ENCODE results near the gene SMIM28. TPM values are rescaled to one million over a fixed set of nuclear protein-coding genes. Genes with fewer than 3 reads are reported as not detected.

SMIM28 gene
- total and polyA plus RNA-seq, 9 donors, result not detected

DNA sequence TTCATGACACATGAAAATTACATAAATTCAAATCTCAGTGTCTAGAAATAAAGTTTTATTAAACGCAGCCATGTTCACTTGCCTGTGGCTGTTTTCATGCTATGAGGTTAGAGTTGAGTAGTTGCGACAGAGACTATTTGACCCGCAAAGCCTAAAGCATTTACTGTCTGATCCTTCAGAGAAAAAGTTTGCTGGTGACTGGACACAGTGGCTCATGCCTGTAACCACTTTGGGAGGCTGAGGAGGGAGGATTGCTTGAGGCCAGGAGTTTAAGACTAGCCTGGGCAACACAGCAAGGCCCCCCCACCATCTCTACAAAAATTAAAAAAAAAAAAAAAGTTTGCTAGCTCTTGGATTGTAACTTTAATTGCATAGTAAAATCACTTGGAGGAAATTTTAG, 9.2 kb downstream of the SMIM28 start:
- Histone ChIP-seq H3K4me3 (no peak overlapping the region), H3K27me3 (no peaks in the 10 kb centered on the region), H3K36me3 (no peaks in the 10 kb centered on the region), H3K4me1 (ENCODE audit: insufficient read depth) (no peaks in the 10 kb centered on the region), H3K9me3 (no peaks in the 10 kb centered on the region), H3K27ac (no peak overlapping the region)
- TF ChIP-seq POLR2A (IDR thresholded peaks at IDR 0.05), result no peak
- TF ChIP-seq, protein P1, sequence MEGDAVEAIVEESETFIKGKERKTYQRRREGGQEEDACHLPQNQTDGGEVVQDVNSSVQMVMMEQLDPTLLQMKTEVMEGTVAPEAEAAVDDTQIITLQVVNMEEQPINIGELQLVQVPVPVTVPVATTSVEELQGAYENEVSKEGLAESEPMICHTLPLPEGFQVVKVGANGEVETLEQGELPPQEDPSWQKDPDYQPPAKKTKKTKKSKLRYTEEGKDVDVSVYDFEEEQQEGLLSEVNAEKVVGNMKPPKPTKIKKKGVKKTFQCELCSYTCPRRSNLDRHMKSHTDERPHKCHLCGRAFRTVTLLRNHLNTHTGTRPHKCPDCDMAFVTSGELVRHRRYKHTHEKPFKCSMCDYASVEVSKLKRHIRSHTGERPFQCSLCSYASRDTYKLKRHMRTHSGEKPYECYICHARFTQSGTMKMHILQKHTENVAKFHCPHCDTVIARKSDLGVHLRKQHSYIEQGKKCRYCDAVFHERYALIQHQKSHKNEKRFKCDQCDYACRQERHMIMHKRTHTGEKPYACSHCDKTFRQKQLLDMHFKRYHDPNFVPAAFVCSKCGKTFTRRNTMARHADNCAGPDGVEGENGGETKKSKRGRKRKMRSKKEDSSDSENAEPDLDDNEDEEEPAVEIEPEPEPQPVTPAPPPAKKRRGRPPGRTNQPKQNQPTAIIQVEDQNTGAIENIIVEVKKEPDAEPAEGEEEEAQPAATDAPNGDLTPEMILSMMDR (IDR thresholded peaks at IDR 0.05), result no peak
- TF ChIP-seq EP300 (IDR thresholded peaks at IDR 0.05), result no peak
- DNase-seq, result no peak
- WGBS, 3 donors, result 87 to 93% (median 92%) methylated on average over 3 of the region's 3 CpGs
- intact Hi-C loops (cut with DNase I), result no loop called here

DNA sequence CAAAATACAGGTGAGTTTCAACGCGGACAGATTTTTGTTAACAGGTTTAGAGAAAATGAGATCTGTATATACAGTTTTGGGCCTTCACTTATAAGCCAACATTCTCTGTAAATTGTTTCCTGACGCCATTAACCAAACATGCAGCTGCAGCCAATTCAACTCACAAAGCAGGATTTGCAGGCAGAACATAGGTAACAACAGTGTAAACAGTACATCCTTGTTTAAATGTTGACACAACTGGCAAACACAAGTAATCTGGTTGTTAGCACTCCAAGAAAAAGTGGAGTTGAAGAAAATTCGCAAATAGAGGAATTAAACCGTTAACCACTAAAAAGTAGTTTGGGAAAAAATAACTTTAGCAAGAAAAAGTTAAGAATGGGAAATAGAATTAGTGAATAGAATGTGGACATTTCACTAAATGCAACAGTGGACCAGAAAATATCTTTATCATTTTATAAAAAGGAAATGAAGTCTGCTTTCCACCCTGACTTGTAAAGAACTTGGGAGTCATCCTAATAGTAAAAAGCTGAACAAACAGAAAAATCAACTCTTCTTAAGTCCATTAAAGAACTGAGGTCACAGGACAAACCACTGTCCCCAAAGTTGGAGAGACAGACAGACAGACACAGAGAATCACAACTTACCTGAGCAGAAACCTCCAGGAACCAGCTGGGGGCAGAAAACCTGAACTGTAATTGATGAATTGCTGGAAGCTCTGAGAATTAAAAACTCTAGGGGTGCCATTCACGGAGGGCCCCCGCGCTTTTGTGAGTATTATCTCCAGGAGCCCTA, 10.1 kb downstream of the SMIM28 start:
- TF ChIP-seq, protein P1 (IDR thresholded peaks at IDR 0.05), result no peak
- TF ChIP-seq POLR2A (IDR thresholded peaks at IDR 0.05) (no peak), EP300 (IDR thresholded peaks at IDR 0.05) (no peak)
- no peaks in the 10 kb centered on the region for H3K36me3 ChIP-seq
- 88 to 91% (median 90%) methylated on average over 8 of the region's 8 CpGs for WGBS, 3 donors
- intact Hi-C loops (cut with DNase I), result no loop called here
- H3K27ac ChIP-seq, result no peak overlapping the region
- H3K4me1 ChIP-seq (ENCODE audit: insufficient read depth), result no peaks in the 10 kb centered on the region
- DNase-seq, result no peak
- H3K9me3 ChIP-seq, result no peaks in the 10 kb centered on the region
- H3K27me3 ChIP-seq, result no peaks in the 10 kb centered on the region
- no peak overlapping the region for H3K4me3 ChIP-seq

DNA sequence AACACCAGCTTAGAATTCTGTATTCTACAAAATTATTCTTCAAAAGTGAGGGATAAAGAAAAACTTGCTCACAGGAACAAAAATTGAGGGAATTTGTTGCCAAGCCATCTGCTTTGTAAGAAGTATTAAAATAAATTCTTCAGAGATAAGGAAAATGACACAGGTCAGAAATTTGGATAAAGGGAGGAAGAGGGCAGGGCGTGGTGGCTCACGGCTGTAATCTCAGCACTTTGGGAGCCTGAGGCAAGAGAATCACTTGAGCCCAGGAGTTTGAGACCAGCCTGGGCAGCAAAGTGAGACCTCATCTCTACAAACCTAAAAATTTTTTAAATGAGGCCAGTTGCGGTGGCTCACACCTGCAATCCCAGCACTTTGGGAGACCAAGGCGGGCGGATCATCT, 11.8 kb downstream of the SMIM28 start:
- Histone ChIP-seq H3K9me3 (no peaks in the 10 kb centered on the region), H3K36me3 (no peaks in the 10 kb centered on the region), H3K4me3 (no peak overlapping the region), H3K27ac (no peak overlapping the region), H3K27me3 (no peaks in the 10 kb centered on the region), H3K4me1 (ENCODE audit: insufficient read depth) (no peaks in the 10 kb centered on the region)
- 72 to 74% (median 72%) methylated on average over 5 of the region's 5 CpGs for WGBS, 3 donors
- intact Hi-C loops (cut with DNase I), result no loop called here
- TF ChIP-seq, protein P1 (IDR thresholded peaks at IDR 0.05), result no peak
- DNase-seq, result no peak

DNA sequence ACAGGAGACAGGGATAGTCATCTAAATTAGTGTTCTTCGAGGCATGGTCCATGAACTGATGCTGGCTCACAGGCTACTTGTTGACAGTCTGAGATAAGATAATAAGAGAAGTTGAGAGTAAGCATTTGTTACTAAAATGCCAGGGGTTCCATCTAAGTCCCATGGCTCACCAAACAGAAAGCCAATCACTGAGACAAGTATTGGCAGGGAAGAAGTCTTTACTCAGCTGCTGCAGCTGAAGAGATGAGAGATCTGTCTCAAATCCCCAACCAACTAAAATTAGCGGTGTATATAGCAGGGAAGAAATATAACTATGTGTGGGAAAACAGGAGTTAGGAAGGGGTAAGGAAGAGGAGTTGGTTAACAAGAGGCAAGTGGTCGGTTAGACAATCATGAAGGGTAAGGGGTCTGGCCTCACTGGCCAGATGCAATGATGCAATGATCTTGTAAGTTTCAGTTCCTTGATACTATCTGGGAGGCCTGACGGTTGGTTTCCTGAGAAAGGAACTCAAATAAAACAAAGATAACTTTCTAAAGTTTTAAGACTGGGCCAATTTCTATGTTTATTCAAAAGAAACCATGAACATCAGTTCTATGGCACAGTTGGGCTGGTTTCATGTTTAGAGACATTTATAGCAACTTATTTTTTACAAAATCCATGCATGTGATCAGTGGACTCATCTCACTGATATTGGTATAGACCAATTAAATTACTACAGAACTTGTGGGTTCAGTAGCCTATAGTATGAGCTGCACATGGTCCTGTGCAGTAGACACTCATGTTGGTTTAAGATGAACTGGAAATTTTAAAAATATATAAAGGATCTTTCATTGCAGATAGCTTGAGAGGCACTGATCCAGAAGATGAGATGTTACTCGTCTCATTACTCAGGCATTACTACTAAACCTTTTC, 16.4 kb downstream of the SMIM28 start:
- WGBS, 3 donors, result 64 to 72% (median 65%) methylated on average over 5 of the region's 5 CpGs
- H3K4me1 ChIP-seq (ENCODE audit: insufficient read depth), result no peaks in the 10 kb centered on the region
- H3K27me3 ChIP-seq, result no peaks in the 10 kb centered on the region
- TF ChIP-seq EP300 (IDR thresholded peaks at IDR 0.05) (no peak), POLR2A (IDR thresholded peaks at IDR 0.05) (no peak)
- TF ChIP-seq, protein P1 (IDR thresholded peaks at IDR 0.05), result no peak
- intact Hi-C loops (cut with DNase I), result no loop called here
- H3K36me3 ChIP-seq, result no peaks in the 10 kb centered on the region
- H3K27ac ChIP-seq, result no peak overlapping the region
- no peak for DNase-seq
- no peak overlapping the region for H3K4me3 ChIP-seq
- no peaks in the 10 kb centered on the region for H3K9me3 ChIP-seq

All from ovary (tissue), 9 donors.